GM23338 (cell line): ENCODE results near the gene PCSK5.

Source experiments
- CREB1 ChIP-seq: fragments of 250-450 bp; sonication (Bioruptor Pico); IDR thresholded peaks from 2 replicates; pipeline ENCODE4 v1.5.0; 2020; ENCODE audit warnings: low read depth, mild to moderate bottlenecking, moderate library complexity
- EZH2 ChIP-seq: fragments of 200-600 bp; sonication (generic); IDR thresholded peaks from one replicate; pipeline ENCODE4 v1.8.0; 2017; ENCODE audit warnings: antibody characterized with exemption, mild to moderate bottlenecking, low read depth; ENCODE audit not compliant: unreplicated experiment
- JUNB ChIP-seq: IDR thresholded peaks from one replicate; pipeline ENCODE4 v1.6.1; 2016; ENCODE audit warnings: antibody characterized with exemption; ENCODE audit not compliant: unreplicated experiment
- POLR2AphosphoS5 ChIP-seq: IDR thresholded peaks from 2 replicates; pipeline ENCODE4 v1.6.1; 2016; ENCODE audit warnings: antibody characterized with exemption, low read depth
- STAT1 ChIP-seq: IDR thresholded peaks from one replicate; pipeline ENCODE4 v1.6.1; 2016; ENCODE audit warnings: antibody characterized with exemption; ENCODE audit not compliant: unreplicated experiment
- TF ChIP-seq, protein P1 (sequence below), 2 experiments: fragments of 200-600 bp in 1 of 2; sonication (generic) in 1 of 2; conservative IDR thresholded peaks; 2 replicates each; pipeline versions ENCODE4 v1.5.1 to v1.6.1; 2016 to 2017; ENCODE audit warnings: antibody characterized with exemption in 2 of 2, low read depth in 2 of 2, mild to moderate bottlenecking in 2 of 2, moderate library complexity in 1 of 2
- TF ChIP-seq, protein P2 (sequence below): IDR thresholded peaks from one replicate; pipeline ENCODE4 v1.6.1; 2018; ENCODE audit warnings: antibody characterized with exemption; ENCODE audit not compliant: unreplicated experiment

DNA sequence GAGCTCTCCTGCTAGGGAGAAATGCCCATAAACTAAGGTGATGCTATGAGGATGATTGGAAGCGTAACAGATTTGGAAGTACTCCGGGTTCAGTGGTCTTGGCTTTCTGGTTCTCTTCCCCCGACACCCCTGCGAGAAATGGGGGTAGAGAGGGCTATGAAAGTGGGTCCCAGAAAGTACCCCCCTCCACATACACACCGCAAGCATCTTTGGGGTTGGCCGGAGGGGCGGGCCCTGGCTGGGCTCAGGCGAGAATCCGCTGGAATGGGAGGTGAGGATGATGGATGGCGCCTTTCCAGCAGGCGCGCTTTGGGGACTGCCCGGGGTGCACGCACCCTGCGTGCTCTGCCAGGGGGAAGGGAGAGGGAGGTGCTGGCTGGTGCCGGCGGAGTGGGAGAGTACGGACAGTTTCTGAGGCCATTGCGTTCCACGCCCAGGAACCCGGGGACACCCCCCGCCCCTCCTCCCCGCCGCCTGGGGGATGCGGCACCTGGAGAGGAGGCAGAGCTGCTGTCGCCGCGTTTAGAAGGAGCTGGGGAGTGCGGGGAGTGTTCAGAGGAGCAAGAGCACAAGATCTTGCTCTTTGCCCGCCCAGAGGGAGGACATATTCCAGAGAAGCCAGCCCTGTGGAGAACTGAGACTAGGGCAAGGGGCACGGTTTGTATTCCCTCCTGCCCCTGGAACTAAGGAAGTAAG lies 1.9 kb downstream of the PCSK5 start:
- TF ChIP-seq, protein P1, sequence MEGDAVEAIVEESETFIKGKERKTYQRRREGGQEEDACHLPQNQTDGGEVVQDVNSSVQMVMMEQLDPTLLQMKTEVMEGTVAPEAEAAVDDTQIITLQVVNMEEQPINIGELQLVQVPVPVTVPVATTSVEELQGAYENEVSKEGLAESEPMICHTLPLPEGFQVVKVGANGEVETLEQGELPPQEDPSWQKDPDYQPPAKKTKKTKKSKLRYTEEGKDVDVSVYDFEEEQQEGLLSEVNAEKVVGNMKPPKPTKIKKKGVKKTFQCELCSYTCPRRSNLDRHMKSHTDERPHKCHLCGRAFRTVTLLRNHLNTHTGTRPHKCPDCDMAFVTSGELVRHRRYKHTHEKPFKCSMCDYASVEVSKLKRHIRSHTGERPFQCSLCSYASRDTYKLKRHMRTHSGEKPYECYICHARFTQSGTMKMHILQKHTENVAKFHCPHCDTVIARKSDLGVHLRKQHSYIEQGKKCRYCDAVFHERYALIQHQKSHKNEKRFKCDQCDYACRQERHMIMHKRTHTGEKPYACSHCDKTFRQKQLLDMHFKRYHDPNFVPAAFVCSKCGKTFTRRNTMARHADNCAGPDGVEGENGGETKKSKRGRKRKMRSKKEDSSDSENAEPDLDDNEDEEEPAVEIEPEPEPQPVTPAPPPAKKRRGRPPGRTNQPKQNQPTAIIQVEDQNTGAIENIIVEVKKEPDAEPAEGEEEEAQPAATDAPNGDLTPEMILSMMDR (conservative IDR thresholded peaks at IDR 0.05; ENCODE audit: low read depth in 2 of 2): no peak
- TF ChIP-seq POLR2AphosphoS5 (no peak), EZH2 (no peak), STAT1 (no peak), JUNB (no peak), CREB1 (CRISPR knock-in tag) (no peak)
- TF ChIP-seq, protein P2, sequence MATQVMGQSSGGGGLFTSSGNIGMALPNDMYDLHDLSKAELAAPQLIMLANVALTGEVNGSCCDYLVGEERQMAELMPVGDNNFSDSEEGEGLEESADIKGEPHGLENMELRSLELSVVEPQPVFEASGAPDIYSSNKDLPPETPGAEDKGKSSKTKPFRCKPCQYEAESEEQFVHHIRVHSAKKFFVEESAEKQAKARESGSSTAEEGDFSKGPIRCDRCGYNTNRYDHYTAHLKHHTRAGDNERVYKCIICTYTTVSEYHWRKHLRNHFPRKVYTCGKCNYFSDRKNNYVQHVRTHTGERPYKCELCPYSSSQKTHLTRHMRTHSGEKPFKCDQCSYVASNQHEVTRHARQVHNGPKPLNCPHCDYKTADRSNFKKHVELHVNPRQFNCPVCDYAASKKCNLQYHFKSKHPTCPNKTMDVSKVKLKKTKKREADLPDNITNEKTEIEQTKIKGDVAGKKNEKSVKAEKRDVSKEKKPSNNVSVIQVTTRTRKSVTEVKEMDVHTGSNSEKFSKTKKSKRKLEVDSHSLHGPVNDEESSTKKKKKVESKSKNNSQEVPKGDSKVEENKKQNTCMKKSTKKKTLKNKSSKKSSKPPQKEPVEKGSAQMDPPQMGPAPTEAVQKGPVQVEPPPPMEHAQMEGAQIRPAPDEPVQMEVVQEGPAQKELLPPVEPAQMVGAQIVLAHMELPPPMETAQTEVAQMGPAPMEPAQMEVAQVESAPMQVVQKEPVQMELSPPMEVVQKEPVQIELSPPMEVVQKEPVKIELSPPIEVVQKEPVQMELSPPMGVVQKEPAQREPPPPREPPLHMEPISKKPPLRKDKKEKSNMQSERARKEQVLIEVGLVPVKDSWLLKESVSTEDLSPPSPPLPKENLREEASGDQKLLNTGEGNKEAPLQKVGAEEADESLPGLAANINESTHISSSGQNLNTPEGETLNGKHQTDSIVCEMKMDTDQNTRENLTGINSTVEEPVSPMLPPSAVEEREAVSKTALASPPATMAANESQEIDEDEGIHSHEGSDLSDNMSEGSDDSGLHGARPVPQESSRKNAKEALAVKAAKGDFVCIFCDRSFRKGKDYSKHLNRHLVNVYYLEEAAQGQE: no peak
